GM11168 (cell line): ENCODE results near the gene COX10.

ENCODE experiments used
- in situ Hi-C: fragments of 300-500 bp; cut with MboI; formaldehyde crosslinking; loops from one replicate; pipeline ENCODE4 v1.12.0; 2022; ENCODE audit warnings: low sequenced_read_pairs; ENCODE audit not compliant: unreplicated experiment

Gene COX10

GRCh38 chr17:14068542-14069250 lies 608 bp upstream of the COX10 start:
- in situ Hi-C loops: no loop called here

- in situ Hi-C loops: no loop called here
Measured at GRCh38 chr17:14070344-14070984, 1.2 kb downstream of the COX10 start.

- in situ Hi-C loops: no loop called here
Measured at GRCh38 chr17:14072881-14073280, 3.6 kb downstream of the COX10 start.

GRCh38 chr17:14078027-14078426 lies 8.7 kb downstream of the COX10 start:
- in situ Hi-C loops: no loop called here

GRCh38 chr17:14080847-14081251 lies 11.5 kb downstream of the COX10 start:
- in situ Hi-C loops: no loop called here

GRCh38 chr17:14082848-14083247 lies 13.5 kb downstream of the COX10 start:
- in situ Hi-C loops: no loop called here

GRCh38 chr17:14084955-14085354 lies 15.7 kb downstream of the COX10 start:
- in situ Hi-C loops: no loop called here

- in situ Hi-C loops: no loop called here
Measured at GRCh38 chr17:14086189-14086588, 16.9 kb downstream of the COX10 start.

- in situ Hi-C loops: no loop called here
Measured at GRCh38 chr17:14089179-14089578, 19.9 kb downstream of the COX10 start.

GRCh38 chr17:14091367-14091766 lies 22.1 kb downstream of the COX10 start:
- in situ Hi-C loops: no loop called here

- in situ Hi-C loops: no loop called here
Measured at GRCh38 chr17:14092808-14093207, 23.5 kb downstream of the COX10 start.

- in situ Hi-C loops: no loop called here
Measured at GRCh38 chr17:14094676-14095601, 25.6 kb downstream of the COX10 start.

- in situ Hi-C loops: no loop called here
Measured at GRCh38 chr17:14095631-14096030, 26.3 kb downstream of the COX10 start.

GRCh38 chr17:14098246-14098645 lies 28.9 kb downstream of the COX10 start:
- in situ Hi-C loops: no loop called here

GRCh38 chr17:14101976-14102375 lies 32.7 kb downstream of the COX10 start:
- in situ Hi-C loops: no loop called here

GRCh38 chr17:14103836-14104235 lies 34.5 kb downstream of the COX10 start:
- in situ Hi-C loops: no loop called here

GRCh38 chr17:14104734-14105133 lies 35.4 kb downstream of the COX10 start:
- in situ Hi-C loops: no loop called here

- in situ Hi-C loops: no loop called here
Measured at GRCh38 chr17:14107889-14108288, 38.6 kb downstream of the COX10 start.

GRCh38 chr17:14112407-14112806 lies 43.1 kb downstream of the COX10 start:
- in situ Hi-C loops: no loop called here

GRCh38 chr17:14113137-14113536 lies 43.8 kb downstream of the COX10 start:
- in situ Hi-C loops: no loop called here
